IPS DF 6.9 (cell line): Measurements from ENCODE around the gene PTPRN2.
"Not testable (repeated sequence)": the region's sequence is repeated elsewhere in the genome, so short reads cannot be mapped to it uniquely, and the experiment has no call there.

Experiments
- DNase-seq: peaks from one replicate; pipeline ENCODE4 v3.0.0-alpha.2; 2013; ENCODE audit warnings: low read depth, low spot score
- H3K27ac ChIP-seq: one replicate; pipeline ENCODE4 v1.5.1; 2013; ENCODE audit warnings: low read length, control low read depth
- H3K27me3 ChIP-seq: 2 replicates; pipeline ENCODE4 v1.6.1; 2013; ENCODE audit warnings: mild to moderate bottlenecking, low read length; ENCODE audit not compliant: control insufficient read depth, insufficient read depth
- H3K36me3 ChIP-seq: 2 replicates; pipeline ENCODE4 v1.6.1; 2013; ENCODE audit warnings: low read length; ENCODE audit not compliant: control insufficient read depth, insufficient read depth
- H3K4me1 ChIP-seq: 2 replicates; pipeline ENCODE4 v1.6.1; 2013; ENCODE audit warnings: low read length; ENCODE audit not compliant: control insufficient read depth, insufficient read depth
- H3K4me3 ChIP-seq: 2 replicates; pipeline ENCODE4 v1.5.1; 2013; ENCODE audit warnings: mild to moderate bottlenecking, low read length
- H3K9me3 ChIP-seq: 2 replicates; pipeline ENCODE4 v1.6.1; 2013; ENCODE audit warnings: low read length, inconsistent platforms; ENCODE audit not compliant: control insufficient read depth, insufficient read depth
- WGBS: extraction: QIAGEN DNeasy Blood & Tissue Kit; methylation state at CpG from one replicate; pipeline ENCODE4 v1.1.7; 2013; ENCODE audit warnings: mixed read lengths, missing lambda C conversion rate; ENCODE audit not compliant: insufficient read length, insufficient coverage; 5-methylcytosine and 5-hydroxymethylcytosine counted together

Gene PTPRN2

GRCh38 chr7:157945401-157945800 lies 642.2 kb downstream of the PTPRN2 start:
- no peak for DNase-seq
- H3K36me3 ChIP-seq, result no peaks in the 10 kb centered on the region
- no peaks in the 10 kb centered on the region for H3K27me3 ChIP-seq
- no CpG with 5 or more reads among the region's 19 CpGs for WGBS
- no peaks in the 10 kb centered on the region for H3K4me1 ChIP-seq
- H3K4me3 ChIP-seq, result no peak overlapping the region
- no peak overlapping the region for H3K27ac ChIP-seq
- peaks cover 17% of the 10 kb centered on the region for H3K9me3 ChIP-seq

GRCh38 chr7:157944734-157945291 lies 642.8 kb downstream of the PTPRN2 start:
- Histone ChIP-seq H3K9me3 (peaks cover 17% of the 10 kb centered on the region), H3K4me3 (no peak overlapping the region), H3K36me3 (no peaks in the 10 kb centered on the region), H3K27ac (no peak overlapping the region), H3K4me1 (no peaks in the 10 kb centered on the region), H3K27me3 (no peaks in the 10 kb centered on the region)
- no CpG with 5 or more reads among the region's 10 CpGs for WGBS
- DNase-seq, result no peak

- H3K27ac ChIP-seq, result no peak overlapping the region
- no peak overlapping the region for H3K4me3 ChIP-seq
- H3K27me3 ChIP-seq, result no peaks in the 10 kb centered on the region
- H3K9me3 ChIP-seq, result peaks cover 23% of the 10 kb centered on the region
- WGBS, result no CpG with 5 or more reads among the region's 14 CpGs
- DNase-seq, result no peak
- H3K36me3 ChIP-seq, result no peaks in the 10 kb centered on the region; the same call in 1 of the 2 replicates
- no peaks in the 10 kb centered on the region for H3K4me1 ChIP-seq
These were observed 643.6 kb downstream of the PTPRN2 start for GRCh38 chr7:157944051-157944450.

- Histone ChIP-seq H3K9me3 (peaks cover 23% of the 10 kb centered on the region), H3K4me1 (no peaks in the 10 kb centered on the region), H3K27ac (no peak overlapping the region), H3K4me3 (no peak overlapping the region), H3K27me3 (no peaks in the 10 kb centered on the region), H3K36me3 (no peaks in the 10 kb centered on the region; the same call in 1 of the 2 replicates)
- DNase-seq, result no peak
- WGBS, result no CpG with 5 or more reads among the region's 6 CpGs
These were observed 644.1 kb downstream of the PTPRN2 start for GRCh38 chr7:157943561-157943960.

GRCh38 chr7:157941210-157941609 lies 646.4 kb downstream of the PTPRN2 start:
- no CpG with 5 or more reads among the region's 4 CpGs for WGBS
- Histone ChIP-seq H3K27ac (no peak overlapping the region), H3K4me3 (no peak overlapping the region), H3K9me3 (peaks cover 34% of the 10 kb centered on the region), H3K4me1 (no peaks in the 10 kb centered on the region), H3K36me3 (no peaks in the 10 kb centered on the region; the same call in 1 of the 2 replicates), H3K27me3 (no peaks in the 10 kb centered on the region)
- no peak for DNase-seq

GRCh38 chr7:157940497-157940896 lies 647.1 kb downstream of the PTPRN2 start:
- Histone ChIP-seq H3K4me1 (no peaks in the 10 kb centered on the region), H3K9me3 (peaks cover 34% of the 10 kb centered on the region), H3K27me3 (no peaks in the 10 kb centered on the region), H3K27ac (no peak overlapping the region), H3K4me3 (no peak overlapping the region), H3K36me3 (no peaks in the 10 kb centered on the region; the same call in 1 of the 2 replicates)
- WGBS, result no CpG with 5 or more reads among the region's 7 CpGs
- no peak for DNase-seq

- H3K4me1 ChIP-seq, result no peaks in the 10 kb centered on the region
- peaks cover 31% of the 10 kb centered on the region for H3K9me3 ChIP-seq
- no peaks in the 10 kb centered on the region for H3K27me3 ChIP-seq
- H3K36me3 ChIP-seq, result no peaks in the 10 kb centered on the region; the same call in 1 of the 2 replicates
- DNase-seq, result no peak
- WGBS, result no CpG with 5 or more reads among the region's 4 CpGs
- H3K27ac ChIP-seq, result no peak overlapping the region
- no peak overlapping the region for H3K4me3 ChIP-seq
These were observed 649.4 kb downstream of the PTPRN2 start for GRCh38 chr7:157938211-157938610.

- H3K4me1 ChIP-seq, result no peaks in the 10 kb centered on the region
- no CpG with 5 or more reads among the region's 16 CpGs for WGBS
- no peaks in the 10 kb centered on the region for H3K27me3 ChIP-seq
- peaks cover 31% of the 10 kb centered on the region for H3K9me3 ChIP-seq
- no peaks in the 10 kb centered on the region; the same call in 1 of the 2 replicates for H3K36me3 ChIP-seq
- no peak for DNase-seq
- H3K27ac ChIP-seq, result no peak overlapping the region
- H3K4me3 ChIP-seq, result no peak overlapping the region
These were observed 650.2 kb downstream of the PTPRN2 start for GRCh38 chr7:157937406-157937805.

- Histone ChIP-seq H3K9me3 (peaks cover 31% of the 10 kb centered on the region), H3K27ac (no peak overlapping the region), H3K27me3 (no peaks in the 10 kb centered on the region), H3K4me3 (no peak overlapping the region), H3K36me3 (no peaks in the 10 kb centered on the region; the same call in 1 of the 2 replicates), H3K4me1 (no peaks in the 10 kb centered on the region)
- WGBS, result no CpG with 5 or more reads among the region's 8 CpGs
- DNase-seq, result no peak
These were observed 650.6 kb downstream of the PTPRN2 start for GRCh38 chr7:157936976-157937375.

- H3K4me1 ChIP-seq, H3K27ac ChIP-seq, H3K4me3 ChIP-seq, DNase-seq, H3K36me3 ChIP-seq, H3K27me3 ChIP-seq: not testable (repeated sequence)
- WGBS, result no CpG with 5 or more reads among the region's 11 CpGs
- H3K9me3 ChIP-seq, result peaks cover 31% of the 10 kb centered on the region
These were observed 651.9 kb downstream of the PTPRN2 start for GRCh38 chr7:157935721-157936120.
